HepG2 (cell line): ENCODE data around the gene HOXA4. TPM values are rescaled to one million over a fixed set of nuclear protein-coding genes. Genes with fewer than 3 reads are reported as not detected.

Source experiments
- ATAC-seq: fragments of 200-7000 bp; cut with Tn5 transposase; 3 replicates; pipeline ENCODE4 v1.9.1; 2020; ENCODE audit warnings: mild to moderate bottlenecking, moderate library complexity
- BruUV-seq: library from RNA; stranded (reverse); fragments of 400-500 nt; replicated peaks from 2 replicates; lab custom pipeline; 2021; lab: Mats Ljungman, UMichigan
- CTCF ChIA-PET: fragments of 300-600 bp; formaldehyde crosslinking; extraction: SDS; loops from one replicate; lab custom pipeline; 2021; ENCODE audit warnings: low total read pairs, inconsistent platforms, low intra/inter-chr PET ratio; lab: Yijun Ruan, JAX
- POLR2A ChIA-PET: fragments of 350-600 bp; sonication (Branson Sonifier 250); formaldehyde crosslinking; loops from one replicate; lab custom pipeline; 2020; ENCODE audit warnings: antibody characterized with exemption, inconsistent platforms; lab: Yijun Ruan, JAX
- DNase-seq: peaks from one replicate; pipeline ENCODE4 v3.0.0-alpha.2; 2015; ENCODE audit warnings: low spot score
- FAIRE-seq: peaks from 3 replicates; lab custom pipeline; 2011; peaks lifted over from hg19 to GRCh38; lab: Jason Lieb, UNC
- H2AFZ ChIP-seq: one replicate; pipeline ENCODE4 v1.6.1; 2011; ENCODE audit warnings: low read length, inconsistent platforms
- H3K27ac ChIP-seq: fragments of 300-600 bp; 3 replicates; pipeline ENCODE4 v1.8.0; 2011; ENCODE audit warnings: mixed run types, mild to moderate bottlenecking, mixed read lengths, low read length, inconsistent platforms; ENCODE audit not compliant: insufficient read depth; ENCODE audit errors: extremely low read length
- H3K27me3 ChIP-seq, 2 experiments: fragments of 200-600 bp in 1 of 2; 2 replicates in 1 of 2; 3 replicates in 1 of 2; pipeline versions ENCODE4 v1.6.0 to v1.8.0; 2011; ENCODE audit warnings: low read length in 2 of 2, mild to moderate bottlenecking in 2 of 2, moderate library complexity in 2 of 2, inconsistent platforms in 1 of 2; ENCODE audit not compliant: insufficient read depth in 2 of 2, control insufficient read depth in 1 of 2
- H3K36me3 ChIP-seq, 2 experiments: fragments of 200-600 bp in 1 of 2; replicated peaks in 1 of 2; 2 replicates in 1 of 2; 3 replicates in 1 of 2; pipeline versions ENCODE4 v1.5.1 to v1.8.0; 2011; ENCODE audit warnings: low read length in 2 of 2, inconsistent platforms in 1 of 2; ENCODE audit not compliant: insufficient read depth in 2 of 2, control insufficient read depth in 1 of 2
- H3K4me1 ChIP-seq: 2 replicates; pipeline ENCODE4 v1.5.1; 2012; ENCODE audit warnings: low read length, inconsistent platforms; ENCODE audit not compliant: insufficient read depth
- H3K4me2 ChIP-seq: 2 replicates; pipeline ENCODE4 v1.6.0; 2011; ENCODE audit warnings: low read depth, low read length, inconsistent platforms
- H3K4me3 ChIP-seq, 3 experiments: fragments of 200-600 bp in 1 of 3; sonication (generic), shearing (Covaris generic) in 1 of 3; replicated peaks in 1 of 3; 2 replicates each; pipeline ENCODE4 v1.5.1; 2011 to 2016; ENCODE audit warnings: low read length in 3 of 3, inconsistent platforms in 2 of 3, low read depth in 2 of 3, mild to moderate bottlenecking in 2 of 3, control low read depth in 1 of 3, mixed read lengths in 1 of 3; ENCODE audit not compliant: insufficient read depth in 1 of 3
- H3K79me2 ChIP-seq: one replicate; pipeline ENCODE4 v1.6.1; 2011; ENCODE audit warnings: low read length, inconsistent platforms; ENCODE audit not compliant: insufficient read depth
- H3K9ac ChIP-seq: 2 replicates; pipeline ENCODE4 v1.6.0; 2011; ENCODE audit warnings: mild to moderate bottlenecking, low read depth, low read length, inconsistent platforms; ENCODE audit not compliant: insufficient read depth
- H3K9me3 ChIP-seq: 2 replicates; pipeline ENCODE4 v1.5.1; 2012; ENCODE audit warnings: mild to moderate bottlenecking, low read length
- H4K20me1 ChIP-seq: 2 replicates; pipeline ENCODE4 v1.6.0; 2011; ENCODE audit warnings: inconsistent platforms, mild to moderate bottlenecking, low read length, moderate library complexity; ENCODE audit not compliant: insufficient read depth
- ATAD3A ChIP-seq: sonication (generic); formaldehyde crosslinking; IDR thresholded peaks from 2 replicates; pipeline ENCODE4 v1.4.0; 2020; ENCODE audit warnings: missing genetic modification reagents
- FOXC1 ChIP-seq: sonication (generic); formaldehyde crosslinking; IDR thresholded peaks from 2 replicates; pipeline ENCODE4 v1.8.0; 2022; ENCODE audit warnings: mild to moderate bottlenecking, missing genetic modification reagents, borderline replicate concordance
- POGK ChIP-seq: sonication (generic); formaldehyde crosslinking; conservative IDR thresholded peaks from 2 replicates; pipeline ENCODE4 v1.8.0; 2022; ENCODE audit warnings: mild to moderate bottlenecking, moderate library complexity, missing genetic modification reagents
- TAF1 ChIP-seq: sonication (generic); formaldehyde crosslinking; IDR thresholded peaks from 2 replicates; pipeline ENCODE4 v1.4.0; 2020; ENCODE audit warnings: missing genetic modification reagents
- ZFAT ChIP-seq: sonication (generic); formaldehyde crosslinking; conservative IDR thresholded peaks from 2 replicates; pipeline ENCODE4 v1.8.1; 2023; ENCODE audit warnings: missing genetic modification reagents, inconsistent platforms
- ZKSCAN8 ChIP-seq: IDR thresholded peaks from 2 replicates; pipeline ENCODE4 v1.6.1; 2016; ENCODE audit warnings: borderline replicate concordance, missing genetic modification reagents, missing compliant biosample characterization
- WGBS: methylation state at CpG from one replicate; pipeline ENCODE4 v1.1.6; 2017; ENCODE audit warnings: low lambda C conversion rate; 5-methylcytosine and 5-hydroxymethylcytosine counted together
- in situ Hi-C: cut with HindIII; loops from 2 replicates; pipeline ENCODE4 v1.10.0; 2017; ENCODE audit warnings: low pct_unique_long_range_greater_than_20kb; ENCODE audit not compliant: extremely low pct_ligation_motif_present
- intact Hi-C: fragments of 100-400 bp; cut with micrococcal nuclease; formaldehyde crosslinking; loops from one replicate; pipeline ENCODE4 v1.10.0; 2022; ENCODE audit not compliant: unreplicated experiment
- polyA plus RNA-seq, 8 experiments: library from polyadenylated mRNA; depleted of rRNA in 3 of 8; stranded (reverse) in 7 of 8; unstranded in 1 of 8; fragments of >200 nt; fragmentation: Illumina TruSeq in 4 of 8; extraction: Trizol in 4 of 8; gene quantifications; 2 replicates each; pipeline versions ENCODE4 v1.2.1 to v1.2.3, GENCODE V29; 2011 to 2016; ENCODE audit warnings: low read depth in 4 of 8, missing spikeins in 1 of 8, mixed read lengths in 1 of 8; ENCODE audit not compliant: insufficient read depth in 1 of 8
- total RNA-seq, 5 experiments: library from RNA; depleted of rRNA; stranded (reverse); fragments of >200 nt; fragmentation: Illumina TruSeq; extraction: Trizol; gene quantifications; 2 replicates each; pipeline ENCODE4 v1.2.3, GENCODE V29; 2016; ENCODE audit warnings: low read depth in 1 of 5

HOXA4 gene
- total and polyA plus RNA-seq, 2 of the 13 experiments (the other 11 are each of a cell fraction or from before 2014, with no cell fraction given), result 2.4 to 5.4 TPM

DNA sequence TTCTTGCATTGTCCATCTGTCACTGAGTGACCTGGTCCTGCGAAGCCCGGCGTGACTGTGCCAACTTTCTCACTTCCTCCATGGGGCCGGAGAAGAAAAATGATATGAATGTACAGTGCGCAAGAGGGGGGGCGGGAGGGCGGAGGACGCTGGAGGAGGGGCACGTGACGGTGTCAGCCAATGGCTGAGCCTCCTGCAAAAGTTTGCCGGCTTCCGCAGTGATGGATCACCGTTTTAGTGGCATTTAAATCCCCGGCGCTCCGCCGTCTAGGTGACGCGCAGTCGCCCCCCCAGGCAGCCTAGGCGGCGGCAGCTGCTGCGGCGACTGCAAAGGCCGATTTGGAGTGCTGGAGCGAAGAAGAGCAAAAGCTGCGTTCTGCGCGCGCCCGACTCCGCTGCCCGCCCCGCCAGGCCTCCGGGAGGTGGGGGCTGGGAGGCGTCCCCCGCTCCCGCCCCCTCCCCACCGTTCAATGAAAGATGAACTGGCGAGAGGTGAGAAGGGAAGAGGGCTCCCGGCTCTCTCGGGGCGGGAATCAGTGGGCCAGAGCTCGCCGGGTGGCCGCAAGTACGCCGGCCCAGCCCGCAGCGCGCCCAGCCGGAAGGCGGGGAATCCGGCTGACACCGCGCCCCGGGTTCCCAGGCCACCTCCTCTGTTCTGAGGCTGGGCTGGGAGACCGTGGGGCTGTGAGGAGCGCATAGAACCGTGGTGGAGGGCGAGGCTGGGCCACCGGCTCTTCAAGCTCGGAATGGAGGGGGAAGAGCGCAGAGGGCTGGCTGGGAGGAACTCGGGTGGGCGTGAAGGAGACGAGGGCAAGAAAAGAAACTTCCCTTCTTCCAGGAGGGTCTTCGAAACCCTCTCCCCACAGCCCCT is 34.4 kb downstream of the HOXA4 start, which contains the start of gene HOXA1 (continued):
- TF ChIP-seq TAF1 (CRISPR knock-in tag), result peak; percentile 38; the same call in 1 of the 2 replicates
- TF ChIP-seq, all 625 proteins: peak for 27

- H3K4me1 ChIP-seq, result peaks cover 28% of the 10 kb centered on the region
These were observed 35.3 kb downstream of the HOXA4 start for GRCh38 chr7:27095050-27095896.

More at GRCh38 chr7:27095050-27095896, 35.3 kb downstream of the HOXA4 start:
- no peak overlapping the region for H2AFZ ChIP-seq
- no peak overlapping the region for H3K4me3 ChIP-seq
- H3K4me2 ChIP-seq, result no peak overlapping the region; the same call in 1 of the 2 replicates
- ChIA-PET CTCF (no interaction called here), POLR2A (interaction anchor here (1.0 to 1.9 kb wide), 3 partner anchors 24 to 33 kb away, joined by 3 to 16 read pairs (median 4); no protein-coding TSS in a partner anchor)
- H3K79me2 ChIP-seq, result no peaks in the 10 kb centered on the region
- intact Hi-C loops (no loop called here), in situ Hi-C loops (no loop called here)
- ATAC-seq (no peak), DNase-seq (no peak), FAIRE-seq (no peak)
- no peaks in the 10 kb centered on the region for H3K9me3 ChIP-seq
- no peak overlapping the region for H3K9ac ChIP-seq
- no peaks in the 10 kb centered on the region for H4K20me1 ChIP-seq
- no TSS peak for BruUV-seq
- TF ChIP-seq POGK, result no peak
- TF ChIP-seq ZFAT, result no peak
- TF ChIP-seq FOXC1 (CRISPR knock-in tag), result no peak
- no peak for TF ChIP-seq ATAD3A (CRISPR knock-in tag)
- no peak for TF ChIP-seq ZKSCAN8 (CRISPR knock-in tag)
- H3K27ac ChIP-seq, result no peak overlapping the region
- H3K27me3 ChIP-seq, result peaks cover 0 to 14% of the 10 kb centered on the region in 2 experiments; a peak in 2 of 5 replicates
- 89% methylated on average over 30 of the region's 33 CpGs for WGBS
- no peaks in the 10 kb centered on the region for H3K36me3 ChIP-seq
